Measurements from ENCODE around the gene HEATR5A. TPM values are rescaled to one million over a fixed set of nuclear protein-coding genes. Genes with fewer than 3 reads are reported as not detected.

The HEATR5A gene
- total and polyA plus RNA-seq, 2 donors (not counting 1 experiment from before 2014, with no cell fraction given): 4.8 to 22.1 TPM

GRCh38 chr14:31291210-31291609, 129.1 kb downstream of the HEATR5A start:
- Histone ChIP-seq H3K27ac (ENCODE audit: low read length in 2 of 2) (no peak overlapping the region), H4K20me1 (ENCODE audit: control insufficient read depth, insufficient read depth, low read length, poor library complexity, severe bottlenecking) (no peaks in the 10 kb centered on the region), H2AFZ (ENCODE audit: insufficient read depth, low read depth, low read length, poor library complexity, severe bottlenecking) (no peak overlapping the region), H3K27me3 (replicated peaks in 1 of 4; ENCODE audit: control extremely low read depth in 1 of 4, control insufficient read depth in 3 of 4, insufficient read depth in 4 of 4, low read length in 3 of 4) (no peaks in the 10 kb centered on the region), H3K4me1 (ENCODE audit: control insufficient read depth in 2 of 2, insufficient read depth in 2 of 2, low read length in 2 of 2) (peaks cover 0 to 5% of the 10 kb centered on the region in 2 donors), H3K4me3 (ENCODE audit: control extremely low read depth in 1 of 5, extremely low read depth in 1 of 5, insufficient read depth in 1 of 5, low read depth in 2 of 5, low read length in 4 of 5) (no peak overlapping the region), H3K36me3 (replicated peaks in 1 of 2; ENCODE audit: control extremely low read depth in 1 of 2, control insufficient read depth in 1 of 2, extremely low read depth in 1 of 2, insufficient read depth in 2 of 2, low read length in 1 of 2) (peaks cover 1 to 2% of the 10 kb centered on the region in 2 experiments), H3K4me2 (replicated peaks; ENCODE audit: low read depth, low read length, poor library complexity, severe bottlenecking) (no peak overlapping the region), H3K9me3 (ENCODE audit: control extremely low read depth in 1 of 3, control insufficient read depth in 2 of 3, insufficient read depth in 1 of 3, low read length in 2 of 3) (peaks cover 0 to 12% (median 5%) of the 10 kb centered on the region in 3 donors), H3K79me2 (ENCODE audit: control insufficient read depth, insufficient read depth, low read length) (no peaks in the 10 kb centered on the region), H3K9ac (ENCODE audit: low read length) (no peak overlapping the region)
- no peaks in the 10 kb centered on the region for H3K9me3 Mint-ChIP-seq (ENCODE audit: insufficient read depth)
- intact Hi-C loops (cut with micrococcal nuclease): no loop called here
- no peak overlapping the region for H3K27ac Mint-ChIP-seq
- ChIA-PET POLR2A (no interaction called here), CTCF (interaction anchor here (1.1 kb wide), 1 partner anchor 83 kb away, joined by 3 read pairs; the partner anchor contains the start of gene HECTD1)
- peaks cover 5% of the 10 kb centered on the region for H3K4me1 Mint-ChIP-seq
- no peak for TF ChIP-seq EZH2 (IDR thresholded peaks at IDR 0.05; ENCODE audit: borderline replicate concordance, insufficient read depth, low read depth, low read length, poor library complexity, severe bottlenecking)
- TF ChIP-seq CTCF (IDR thresholded peaks at IDR 0.05): no peak
- ATAC-seq (ENCODE audit: low read depth): no peak
- no peaks in the 10 kb centered on the region for H3K27me3 Mint-ChIP-seq
- H3K4me3 Mint-ChIP-seq: no peak overlapping the region
- no peak for DNase-seq

GRCh38 chr14:31287294-31287972, 132.9 kb downstream of the HEATR5A start:
- H3K4me2 ChIP-seq (replicated peaks; ENCODE audit: low read depth, low read length, poor library complexity, severe bottlenecking): no peak overlapping the region
- peaks cover 0 to 2% of the 10 kb centered on the region in 2 experiments for H3K36me3 ChIP-seq (replicated peaks in 1 of 2; ENCODE audit: control extremely low read depth in 1 of 2, control insufficient read depth in 1 of 2, extremely low read depth in 1 of 2, insufficient read depth in 2 of 2, low read length in 1 of 2)
- H3K27me3 ChIP-seq (replicated peaks in 1 of 4; ENCODE audit: control extremely low read depth in 1 of 4, control insufficient read depth in 3 of 4, insufficient read depth in 4 of 4, low read length in 3 of 4): no peaks in the 10 kb centered on the region
- H3K4me1 ChIP-seq (ENCODE audit: control insufficient read depth in 2 of 2, insufficient read depth in 2 of 2, low read length in 2 of 2): peaks cover 0 to 5% of the 10 kb centered on the region in 2 donors
- Mint-ChIP-seq H3K4me3 (no peak overlapping the region), H3K27ac (no peak overlapping the region), H3K4me1 (peaks cover 6% of the 10 kb centered on the region), H3K27me3 (no peaks in the 10 kb centered on the region), H3K9me3 (ENCODE audit: insufficient read depth) (no peaks in the 10 kb centered on the region)
- H3K9me3 ChIP-seq (ENCODE audit: control extremely low read depth in 1 of 3, control insufficient read depth in 2 of 3, insufficient read depth in 1 of 3, low read length in 2 of 3): peaks cover 0 to 12% (median 5%) of the 10 kb centered on the region in 3 donors
- ChIA-PET CTCF (no interaction called here), POLR2A (no interaction called here)
- 94% methylated on average over 2 of the region's 4 CpGs for WGBS (ENCODE audit: insufficient coverage)
- intact Hi-C loops (cut with micrococcal nuclease): no loop called here
- DNase-seq (no peak), ATAC-seq (ENCODE audit: low read depth) (no peak)
- no peaks in the 10 kb centered on the region for H3K79me2 ChIP-seq (ENCODE audit: control insufficient read depth, insufficient read depth, low read length)
- H3K9ac ChIP-seq (ENCODE audit: low read length): no peak overlapping the region
- no peak overlapping the region for H3K4me3 ChIP-seq (ENCODE audit: control extremely low read depth in 1 of 5, extremely low read depth in 1 of 5, insufficient read depth in 1 of 5, low read depth in 2 of 5, low read length in 4 of 5)
- TF ChIP-seq EZH2 (IDR thresholded peaks at IDR 0.05; ENCODE audit: borderline replicate concordance, insufficient read depth, low read depth, low read length, poor library complexity, severe bottlenecking) (no peak), CTCF (IDR thresholded peaks at IDR 0.05) (no peak)
- no peaks in the 10 kb centered on the region for H4K20me1 ChIP-seq (ENCODE audit: control insufficient read depth, insufficient read depth, low read length, poor library complexity, severe bottlenecking)
- H2AFZ ChIP-seq (ENCODE audit: insufficient read depth, low read depth, low read length, poor library complexity, severe bottlenecking): no peak overlapping the region
- H3K27ac ChIP-seq (ENCODE audit: low read length in 2 of 2): no peak overlapping the region
